ENCODE results near the gene CNTRL. TPM values are rescaled to one million over a fixed set of nuclear protein-coding genes. Genes with fewer than 3 reads are reported as not detected.

The CNTRL gene
- total RNA-seq, 1 experiment from 2014 or later, result 13.4 TPM

GRCh38 chr9:121213136-121213806 is 138.5 kb downstream of the CNTRL start:
- peak; percentile 77 for DNase-seq (ENCODE audit: low read depth, low spot score)
- no peaks in the 10 kb centered on the region for H3K9me2 ChIP-seq (ENCODE audit: insufficient read depth)
- H4K20me1 ChIP-seq (ENCODE audit: insufficient read depth), result no peaks in the 10 kb centered on the region
- H3K36me3 ChIP-seq (ENCODE audit: control insufficient read depth in 1 of 2, insufficient read depth in 2 of 2, low read length in 2 of 2), result no peaks in the 10 kb centered on the region
- BruUV-seq (replicated peaks), result no TSS peak
- TF ChIP-seq ZNF274 (IDR thresholded peaks at IDR 0.05; ENCODE audit: low read depth, low read length) (no peak), ELF1 (IDR thresholded peaks at IDR 0.05; ENCODE audit: borderline replicate concordance, low read depth) (peak; percentile 77), RAD21 (IDR thresholded peaks at IDR 0.05; ENCODE audit: low read depth) (peak; percentile 99), CTCF (IDR thresholded peaks at IDR 0.05 in 2 of 3, conservative IDR thresholded peaks at IDR 0.05 in 1 of 3; ENCODE audit: borderline replicate concordance in 1 of 3, insufficient read depth in 1 of 3, low read depth in 2 of 3, low read length in 2 of 3) (peak; percentile 94 to 96 (median 94))
- H3K27me3 ChIP-seq (ENCODE audit: insufficient read depth, low read length), result no peaks in the 10 kb centered on the region
- no peak overlapping the region for H3K27ac ChIP-seq (ENCODE audit: low read depth, low read length)
- H2AFZ ChIP-seq (ENCODE audit: low read depth, low read length, poor library complexity, severe bottlenecking), result peak overlapping the region; percentile 97
- H3K9me3 ChIP-seq (ENCODE audit: control insufficient read depth in 1 of 2, insufficient read depth in 1 of 2, low read depth in 1 of 2, low read length in 2 of 2), result no peaks in the 10 kb centered on the region
- ChIA-PET CTCF (interaction anchor here (0.8 to 3.0 kb wide), 20 partner anchors 9 to 325 kb away, joined by 3 to 28 read pairs (median 4); partner anchors contain the start of genes GGTA1, GSN and RAB14), POLR2A (interaction anchor here (1.3 to 2.1 kb wide), 2 partner anchors 11 to 92 kb away, joined by 3 to 5 read pairs; partner anchors contain the start of gene RAB14), RAD21 (ENCODE audit: low non-redundant PET in 1 of 2, low total read pairs in 2 of 2, uncharacterized antibody in 2 of 2, unreplicated experiment in 2 of 2) (interaction anchor here (1.3 to 1.8 kb wide), 4 partner anchors 65 to 187 kb away, joined by 3 to 7 read pairs (median 4); no protein-coding TSS in a partner anchor)
- H3K79me2 ChIP-seq (ENCODE audit: insufficient read depth, low read length), result no peaks in the 10 kb centered on the region
- peak overlapping the region; percentile 49; the same call in 1 of the 2 replicates for H3K4me2 ChIP-seq (ENCODE audit: low read length)
- no peak overlapping the region for H3K4me3 ChIP-seq (replicated peaks in 1 of 2; ENCODE audit: low read depth in 1 of 2, low read length in 2 of 2)
- intact Hi-C loops (cut with micrococcal nuclease), result loop anchor here (1.0 to 5.0 kb wide), 5 partner anchors 69 to 324 kb away; no protein-coding TSS in a partner anchor
- H3K9ac ChIP-seq (ENCODE audit: low read length), result no peak overlapping the region
- peak; percentile 98 for ATAC-seq
- H3K4me1 ChIP-seq (ENCODE audit: control insufficient read depth in 1 of 2, insufficient read depth in 2 of 2, low read length in 2 of 2), result peaks cover 0 to 8% of the 10 kb centered on the region in 2 experiments; a peak in 2 of 4 replicates

- DNase-seq (ENCODE audit: low read depth, low spot score) (no peak), ATAC-seq (no peak)
- intact Hi-C loops (cut with micrococcal nuclease), result loop anchor here (5.0 kb wide), 2 partner anchors 68 to 323 kb away; no protein-coding TSS in a partner anchor
- Histone ChIP-seq H3K4me3 (replicated peaks in 1 of 2; ENCODE audit: low read depth in 1 of 2, low read length in 2 of 2) (no peak overlapping the region), H2AFZ (ENCODE audit: low read depth, low read length, poor library complexity, severe bottlenecking) (no peak overlapping the region), H3K27ac (ENCODE audit: low read depth, low read length) (no peak overlapping the region), H3K9me3 (ENCODE audit: control insufficient read depth in 1 of 2, insufficient read depth in 1 of 2, low read depth in 1 of 2, low read length in 2 of 2) (no peaks in the 10 kb centered on the region), H3K36me3 (ENCODE audit: control insufficient read depth in 1 of 2, insufficient read depth in 2 of 2, low read length in 2 of 2) (no peaks in the 10 kb centered on the region), H3K9me2 (ENCODE audit: insufficient read depth) (no peaks in the 10 kb centered on the region), H3K27me3 (ENCODE audit: insufficient read depth, low read length) (no peaks in the 10 kb centered on the region), H3K9ac (ENCODE audit: low read length) (no peak overlapping the region), H4K20me1 (ENCODE audit: insufficient read depth) (no peaks in the 10 kb centered on the region), H3K4me2 (ENCODE audit: low read length) (no peak overlapping the region), H3K79me2 (ENCODE audit: insufficient read depth, low read length) (no peaks in the 10 kb centered on the region), H3K4me1 (ENCODE audit: control insufficient read depth in 1 of 2, insufficient read depth in 2 of 2, low read length in 2 of 2) (peaks cover 0 to 8% of the 10 kb centered on the region in 2 experiments; a peak in 2 of 4 replicates)
- no TSS peak for BruUV-seq (replicated peaks)
- ChIA-PET POLR2A (no interaction called here), RAD21 (ENCODE audit: low non-redundant PET in 1 of 2, low total read pairs in 2 of 2, uncharacterized antibody in 2 of 2, unreplicated experiment in 2 of 2) (interaction anchor here (1.4 to 1.8 kb wide), 3 partner anchors 64 to 186 kb away, joined by 3 to 7 read pairs (median 5); no protein-coding TSS in a partner anchor), CTCF (interaction anchor here (0.8 to 3.0 kb wide), 14 partner anchors 9 to 324 kb away, joined by 3 to 28 read pairs (median 4); partner anchors contain the start of genes GSN and RAB14)
- TF ChIP-seq ZFX (IDR thresholded peaks at IDR 0.05) (no peak), CBX3 (IDR thresholded peaks at IDR 0.05; ENCODE audit: low read depth) (no peak), EZH2phosphoT487 (IDR thresholded peaks at IDR 0.05; ENCODE audit: borderline replicate concordance) (no peak), SRF (IDR thresholded peaks at IDR 0.05; ENCODE audit: low read depth) (no peak), MAX (IDR thresholded peaks at IDR 0.05) (no peak), ATF3 (IDR thresholded peaks at IDR 0.05) (no peak), RAD21 (IDR thresholded peaks at IDR 0.05; ENCODE audit: low read depth) (no peak), CEBPB (IDR thresholded peaks at IDR 0.05; ENCODE audit: low read depth) (no peak)
Measured at GRCh38 chr9:121214005-121214404, 139.2 kb downstream of the CNTRL start.
